ENCODE measurements around the gene C20orf204.

The C20orf204 gene

GRCh38 chr20:64027981-64028685 lies 7.8 kb upstream of the C20orf204 start:
- no peak for DNase-seq

- DNase-seq, result no peak
Observed at GRCh38 chr20:64029293-64030117, 6.5 kb upstream of the C20orf204 start.

DNA sequence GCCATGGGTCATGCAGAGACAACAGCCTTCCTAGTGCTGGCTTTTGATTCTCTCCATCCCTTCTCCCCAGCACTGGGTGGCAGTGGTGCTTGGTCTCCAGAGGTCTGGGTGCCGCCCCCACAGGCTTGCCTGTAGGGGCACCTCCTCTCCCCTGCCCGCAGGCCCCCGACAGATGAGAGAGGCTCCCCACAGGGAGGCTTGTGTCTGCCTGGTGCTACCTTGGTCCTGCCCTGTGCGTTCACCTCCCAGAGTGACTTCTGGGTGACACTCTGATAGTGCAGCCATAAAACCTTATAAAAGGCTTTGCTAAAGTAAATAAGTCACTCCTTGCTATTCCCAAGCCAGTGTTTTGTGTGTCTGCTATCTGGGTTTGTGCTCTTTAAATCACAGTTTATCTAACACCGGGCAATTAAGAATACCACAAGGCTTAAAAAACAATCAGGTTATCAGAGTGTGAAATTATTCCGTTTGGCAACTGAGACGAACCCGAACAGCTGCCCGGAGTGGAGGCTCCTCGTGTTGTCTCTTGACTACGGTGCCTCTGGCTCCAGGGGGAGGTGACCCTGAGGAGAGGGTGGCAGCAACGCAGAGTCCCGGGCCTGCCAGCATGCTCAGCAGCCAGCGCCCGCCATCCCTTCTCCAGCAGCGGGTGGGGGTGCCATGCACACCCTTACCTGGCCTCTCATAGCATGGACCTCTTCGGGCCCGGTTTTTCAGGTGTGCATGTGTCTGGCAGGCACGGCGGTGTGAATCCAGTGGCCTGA lies 5.4 kb upstream of the C20orf204 start:
- no peak for DNase-seq

DNA sequence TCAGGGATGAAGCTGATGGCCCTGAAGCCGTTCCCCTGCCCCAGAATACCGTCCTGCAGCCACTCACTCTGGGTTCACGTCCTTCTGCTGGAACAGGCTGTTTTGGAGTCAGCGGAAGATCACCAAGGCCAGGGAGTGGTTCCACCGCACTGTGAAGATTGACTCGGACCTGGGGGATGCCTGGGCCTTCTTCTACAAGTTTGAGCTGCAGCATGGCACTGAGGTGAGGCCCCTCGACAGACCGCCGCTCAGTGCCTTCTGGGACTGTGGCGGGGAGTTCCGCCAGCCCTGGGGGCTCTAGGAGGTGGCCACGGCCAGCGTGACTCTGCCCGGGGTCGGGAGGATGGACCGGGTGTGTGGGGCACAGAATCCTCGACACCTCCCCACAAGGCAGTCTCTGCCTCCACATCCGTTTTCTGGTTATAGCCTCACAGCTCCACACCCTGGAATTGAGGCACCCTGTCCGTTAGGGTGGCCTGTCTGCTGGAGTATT lies 4.1 kb upstream of the C20orf204 start:
- DNase-seq, result no peak

GRCh38 chr20:64032706-64033624 lies 3.0 kb upstream of the C20orf204 start:
- DNase-seq, result no peak

DNA sequence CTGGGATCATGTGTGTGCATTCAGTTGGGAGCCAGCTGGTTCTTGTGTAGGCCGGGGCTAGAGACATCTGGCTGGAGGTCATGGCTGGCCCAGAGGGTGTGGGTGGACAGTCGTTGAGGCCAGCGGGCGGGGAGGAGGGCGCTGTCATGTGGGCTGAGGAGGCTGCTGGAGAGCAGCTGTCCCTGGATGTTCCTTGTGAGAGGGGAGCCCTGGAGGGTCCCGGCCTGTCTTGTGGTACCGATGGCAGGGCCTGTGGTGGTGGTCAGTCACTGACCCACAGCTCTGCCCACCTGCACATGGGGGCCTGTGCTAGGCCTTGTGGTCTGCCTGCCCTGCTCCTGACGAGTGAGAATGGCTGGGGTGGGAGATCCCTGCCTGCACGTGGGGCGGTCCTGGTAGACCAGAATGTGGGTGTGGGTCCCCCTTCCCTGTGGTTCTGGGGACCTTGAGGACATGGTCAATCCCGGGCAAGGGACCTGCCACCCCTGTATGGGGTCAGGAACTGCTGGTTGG lies 1.9 kb upstream of the C20orf204 start:
- DNase-seq, result peak in 1 of 2 donors; percentile 28

DNA sequence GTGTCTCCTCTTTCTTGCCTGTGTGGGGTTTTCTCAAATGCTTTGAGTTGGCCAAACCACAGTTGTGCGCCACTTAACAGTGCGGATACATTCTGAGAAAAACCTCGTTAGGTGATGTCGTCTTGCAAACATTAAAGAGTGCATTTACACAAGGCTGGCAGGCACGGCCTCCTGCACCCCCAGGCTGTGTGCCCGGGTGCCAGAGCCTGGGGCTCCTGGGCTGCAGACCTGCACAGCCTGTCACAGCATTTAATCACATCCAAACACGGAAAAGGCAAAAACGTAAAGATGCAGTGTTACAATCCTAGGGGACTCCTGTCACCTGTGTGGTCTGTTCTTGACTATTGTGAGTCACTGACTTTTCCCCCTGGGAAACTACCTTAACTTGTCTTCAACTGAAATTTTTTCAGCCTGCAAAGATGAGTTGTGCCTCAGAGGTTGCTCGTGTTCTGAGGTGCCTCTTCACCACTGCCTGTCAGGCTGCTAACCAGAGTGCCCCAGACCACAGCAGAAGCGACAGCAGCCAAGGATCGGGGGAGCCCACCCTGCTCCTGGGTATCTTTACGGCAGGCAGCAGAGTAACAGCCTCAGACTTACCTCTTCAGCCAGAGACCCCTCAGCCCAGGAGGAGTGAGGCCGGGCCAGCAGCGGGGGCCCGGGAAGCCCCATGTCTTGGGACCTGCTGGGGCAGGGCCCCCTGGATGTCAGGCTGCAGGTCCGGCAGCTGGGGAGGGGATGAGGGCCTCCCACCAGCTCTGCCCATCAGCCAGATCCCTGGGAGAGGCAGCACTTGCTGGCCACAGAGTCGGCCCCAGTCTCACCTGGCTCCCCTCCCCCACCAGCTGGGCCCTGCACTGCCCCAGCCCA lies 683 bp upstream of the C20orf204 start:
- no peak for DNase-seq

DNA sequence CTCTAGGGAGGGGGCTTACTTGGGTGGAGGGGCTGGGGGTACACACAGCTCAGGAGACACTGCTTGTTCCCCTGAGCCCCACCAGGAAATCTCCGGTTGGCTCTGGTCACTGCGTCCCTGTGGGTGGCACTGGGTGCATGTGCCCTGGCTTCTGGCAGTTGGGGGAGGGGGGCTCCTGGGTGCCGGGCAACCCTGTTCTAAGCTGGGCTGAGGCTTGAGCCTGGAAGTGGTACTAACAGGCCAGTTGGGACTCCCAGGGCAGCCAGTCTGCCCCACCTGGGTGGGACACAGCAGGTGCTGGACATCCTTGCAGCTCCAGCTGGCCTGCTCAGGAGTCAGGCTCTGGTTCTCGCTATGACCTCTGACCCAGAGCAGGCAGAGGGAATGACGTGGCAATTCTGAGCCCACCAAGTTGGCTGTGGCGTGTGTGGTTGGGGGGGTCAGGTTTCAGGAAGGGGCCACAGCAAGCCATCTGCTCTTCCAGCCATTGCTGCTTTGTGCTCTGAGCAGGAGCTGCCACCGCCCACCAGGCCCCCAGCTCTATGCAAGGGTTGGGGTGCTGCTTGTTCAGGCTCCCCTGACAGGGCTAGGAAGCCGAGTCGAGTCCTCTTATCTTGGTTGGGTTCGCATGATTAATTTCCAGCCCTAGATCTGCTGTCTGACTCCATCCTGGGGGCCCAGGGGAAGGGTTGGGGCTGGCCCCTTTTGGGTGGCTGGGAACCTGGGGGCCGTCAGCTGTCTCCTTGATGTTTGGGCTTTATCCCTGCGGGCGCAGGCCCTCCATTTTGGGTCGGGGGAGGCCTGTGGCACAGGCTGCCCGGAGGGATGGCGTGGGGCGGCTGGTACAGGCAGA lies 590 bp downstream of the C20orf204 start:
- no peak for DNase-seq

DNA sequence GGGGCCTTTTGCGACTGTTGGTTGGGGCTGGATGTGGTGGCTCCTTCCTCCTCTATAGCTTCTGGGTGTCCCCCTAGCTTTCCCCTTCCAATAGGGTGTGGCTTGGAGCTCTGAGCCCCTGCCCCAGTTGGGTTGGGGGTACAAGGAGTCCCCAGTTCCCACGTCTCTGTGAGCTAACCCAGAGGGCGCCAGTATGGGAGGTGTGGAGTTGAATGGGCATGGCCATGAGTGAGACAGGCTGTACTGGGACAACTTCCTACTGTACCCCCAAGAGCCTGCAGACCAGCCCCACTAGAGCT lies 1.2 kb downstream of the C20orf204 start:
- no peak for DNase-seq

DNA sequence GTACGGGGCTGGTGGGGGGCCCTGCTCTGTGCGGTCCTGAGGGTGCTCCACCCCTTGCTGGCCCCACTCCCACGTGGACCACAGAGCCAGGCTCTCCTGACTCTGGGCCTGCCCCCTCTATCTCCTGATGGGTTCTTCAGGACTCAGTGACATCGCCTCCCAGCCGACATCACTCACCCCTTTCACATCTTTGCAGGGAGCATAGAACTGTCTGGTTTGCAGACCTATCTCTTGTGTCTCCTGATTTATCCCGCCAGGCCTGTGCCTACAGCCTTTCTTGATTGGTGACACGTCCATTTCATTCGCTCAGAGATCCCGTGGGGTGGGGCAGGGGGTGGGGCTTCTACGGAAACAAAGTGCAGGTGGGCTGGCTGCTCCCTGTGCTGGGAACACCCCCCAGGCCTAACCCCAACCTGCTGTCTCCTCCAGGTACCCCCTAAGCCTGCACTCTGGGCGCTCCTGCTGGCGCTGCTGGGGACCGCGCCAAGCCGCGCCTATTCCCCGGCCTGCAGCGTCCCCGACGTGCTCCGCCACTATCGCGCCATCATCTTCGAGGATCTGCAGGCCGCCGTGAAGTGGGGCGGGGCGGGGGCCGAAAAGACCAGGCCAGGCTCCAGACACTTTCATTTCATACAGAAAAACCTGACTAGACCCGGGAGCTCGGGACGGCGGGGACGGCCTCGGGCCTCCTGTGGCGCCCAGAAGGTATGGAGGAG lies 1.7 kb downstream of the C20orf204 start:
- no peak for DNase-seq

GRCh38 chr20:64038224-64038564 lies 2.2 kb downstream of the C20orf204 start:
- no peak for DNase-seq

- peak; percentile 45 to 70 for DNase-seq
Observed at GRCh38 chr20:64038565-64039292, 2.7 kb downstream of the C20orf204 start.

- no peak for DNase-seq
Observed at GRCh38 chr20:64039293-64040160, 3.5 kb downstream of the C20orf204 start.

- DNase-seq, result no peak
Observed at GRCh38 chr20:64040231-64041039, 4.5 kb downstream of the C20orf204 start.

- DNase-seq, result no peak
Observed at GRCh38 chr20:64041040-64041780, 5.2 kb downstream of the C20orf204 start.

- no peak for DNase-seq
Observed at GRCh38 chr20:64041781-64042053, 5.7 kb downstream of the C20orf204 start.

All from inflammatory macrophage (primary cell).